NOMO-1 (cell line): ENCODE results near the gene ART3.
A peak's percentile ranks its signal among the peaks of the same experiment; 100 is the strongest.

ENCODE experiments used
- DNase-seq, 2 experiments: peaks; one replicate each; lab custom pipeline; 2025; ENCODE audit not compliant: unreplicated experiment in 2 of 2; lab: John Stamatoyannopoulos, UW

The ART3 gene

DNA sequence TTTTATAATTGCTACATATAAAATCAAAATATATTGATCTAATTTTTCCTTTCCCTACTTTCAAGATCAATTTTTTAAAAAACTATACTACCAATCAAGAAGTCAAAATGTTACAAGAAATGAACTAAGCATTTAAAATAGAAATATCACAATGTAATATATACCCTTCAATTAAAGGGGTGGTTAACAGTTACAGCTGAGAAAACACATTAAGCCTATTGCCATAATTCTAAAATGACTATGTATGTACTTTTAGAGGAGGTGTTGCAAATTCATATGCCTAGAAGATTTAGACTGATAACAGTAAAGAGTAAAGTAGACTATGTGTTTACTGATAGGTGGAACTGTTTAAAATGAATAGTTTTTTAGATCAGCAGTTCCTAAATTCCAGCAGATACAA lies 70.0 kb downstream of the ART3 start:
- no peak for DNase-seq

DNA sequence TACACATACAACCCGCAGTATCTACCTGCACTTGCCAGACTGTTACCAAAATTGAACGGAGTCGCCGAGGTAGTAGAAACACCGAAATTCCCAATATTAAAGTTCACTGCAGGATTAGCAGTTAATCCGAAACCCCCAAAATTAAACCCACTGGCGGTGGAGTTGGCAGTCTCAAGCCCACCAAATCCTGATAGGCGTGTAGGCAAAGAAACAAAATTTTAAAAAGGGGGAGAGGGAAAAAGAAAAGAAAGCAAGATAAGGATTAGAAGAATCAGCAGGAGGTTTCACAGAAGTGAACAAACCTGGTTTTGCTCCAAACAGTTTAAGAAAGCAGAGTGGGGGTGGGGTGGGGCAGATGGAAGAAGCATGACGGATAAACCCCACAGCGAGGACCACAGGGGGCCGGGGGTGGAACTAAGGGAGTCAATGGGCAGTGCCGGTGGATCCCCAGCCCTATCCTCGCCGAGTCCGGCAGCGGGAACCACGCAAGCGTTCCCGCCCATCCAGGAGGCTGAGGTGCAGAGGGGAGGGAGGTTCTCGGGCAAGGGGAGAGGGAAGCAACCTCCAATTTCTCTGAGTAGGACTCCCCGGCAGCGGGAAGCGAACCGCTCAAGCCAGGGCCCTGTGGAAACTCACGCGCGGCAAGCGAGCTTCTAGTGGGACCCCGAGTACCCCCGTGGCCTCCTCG lies 73.1 kb downstream of the ART3 start:
- DNase-seq, result peak; percentile 55 to 56

DNA sequence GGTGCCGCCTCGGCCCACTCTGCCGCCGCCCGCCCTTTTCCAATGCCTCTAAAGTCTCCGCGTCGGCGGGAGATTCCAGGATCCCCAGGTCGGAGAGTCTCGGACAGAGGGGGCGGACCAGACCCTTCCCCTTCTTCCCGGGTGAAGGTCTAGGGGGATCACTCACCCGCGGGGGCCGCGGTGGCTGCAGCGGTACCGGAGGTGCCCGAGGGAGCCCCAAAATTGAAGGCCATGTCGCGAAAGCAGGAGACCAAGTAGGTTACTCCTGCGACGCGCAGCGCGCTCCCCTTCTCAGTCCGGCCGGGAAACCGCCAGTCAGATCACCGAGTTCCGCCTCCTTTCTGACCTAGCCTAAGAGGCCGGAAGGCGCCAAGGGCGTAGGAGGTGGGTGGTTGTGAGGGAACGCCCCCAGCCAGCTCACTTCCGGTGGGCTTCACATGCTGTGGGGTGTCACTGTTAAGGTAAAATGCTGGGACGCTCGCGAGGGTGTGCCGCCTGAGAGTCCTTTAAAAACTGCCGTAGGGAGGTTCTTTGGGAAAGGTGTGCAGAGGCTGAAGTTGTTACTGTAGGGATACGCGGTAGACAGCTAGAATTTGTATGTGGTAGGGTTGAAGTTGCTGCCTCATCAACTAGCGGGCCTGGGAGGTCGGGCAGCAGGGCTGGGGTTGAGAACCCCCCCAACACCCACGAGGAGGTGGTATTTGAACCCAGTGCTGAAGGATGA lies 73.8 kb downstream of the ART3 start, which contains the start of gene NUP54:
NUP54 (minus strand) TSS at position 256 of the 724 bp plus-strand sequence; CDS start at position 233, 23 bp downstream.
- peak; percentile 93 for DNase-seq

DNA sequence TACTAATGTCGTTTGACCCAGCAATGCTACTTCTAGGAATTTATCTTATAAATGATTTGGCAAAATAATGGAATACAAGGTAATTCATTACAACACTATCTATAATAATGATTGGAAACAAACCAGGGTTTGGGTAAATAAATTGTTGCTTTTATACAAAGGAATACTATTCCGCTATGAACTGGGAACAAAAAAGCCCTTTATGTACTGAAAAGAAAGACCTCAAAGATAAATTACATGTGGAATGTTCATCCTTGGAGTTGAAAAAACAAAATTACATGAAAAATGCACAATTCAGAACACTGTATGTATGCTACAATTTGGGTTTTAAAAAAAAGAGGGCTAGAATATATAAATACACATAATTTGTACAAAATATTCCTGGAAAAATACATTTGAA lies 78.8 kb downstream of the ART3 start:
- no peak for DNase-seq

- no peak for DNase-seq
Measured at GRCh38 chr4:76155979-76156378, 81.5 kb downstream of the ART3 start.

GRCh38 chr4:76156635-76157034 lies 82.1 kb downstream of the ART3 start:
- no peak for DNase-seq

DNA sequence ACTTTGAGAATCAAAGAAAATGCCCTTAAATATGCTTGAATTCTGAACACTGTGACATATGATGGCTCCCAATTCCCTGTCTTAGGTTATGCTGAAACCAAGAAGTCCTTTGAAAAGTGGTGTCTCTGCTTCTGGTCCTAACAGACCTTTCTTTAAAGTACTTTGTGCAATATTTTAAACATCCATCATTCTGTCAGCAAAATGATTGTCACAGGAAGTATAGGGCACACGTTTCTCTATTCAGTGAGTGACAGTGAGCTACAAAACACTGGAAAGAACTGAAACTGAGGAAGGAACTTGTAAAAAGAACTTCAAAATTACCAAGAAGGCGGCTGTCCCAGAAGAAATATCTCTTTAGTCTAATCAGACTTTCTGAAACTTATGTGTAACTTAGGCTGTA lies 85.8 kb downstream of the ART3 start:
- DNase-seq, result peak; percentile 12 to 84
